Caki2 (cell line): Measurements from ENCODE around the gene ZFYVE27. TPM values are rescaled to one million over a fixed set of nuclear protein-coding genes. Genes with fewer than 3 reads are reported as not detected.

Experiments
- DNase-seq: peaks from one replicate; pipeline ENCODE4 v3.0.0-alpha.2; 2015; ENCODE audit warnings: low read depth
- in situ Hi-C: cut with HindIII; loops from 2 replicates; pipeline ENCODE4 v1.10.0; 2016; ENCODE audit warnings: low sequenced_read_pairs, low pct_unique_long_range_greater_than_20kb, mixed read lengths
- total RNA-seq: library from RNA; depleted of rRNA; stranded (reverse); fragments of >200 nt; shearing (Covaris generic); gene quantifications from 2 replicates; pipeline ENCODE4 v1.2.3, GENCODE V29; 2014; ENCODE audit warnings: low replicate concordance

ZFYVE27 gene
- total RNA-seq, 1 experiment from 2014 or later = 30.5 TPM

DNA sequence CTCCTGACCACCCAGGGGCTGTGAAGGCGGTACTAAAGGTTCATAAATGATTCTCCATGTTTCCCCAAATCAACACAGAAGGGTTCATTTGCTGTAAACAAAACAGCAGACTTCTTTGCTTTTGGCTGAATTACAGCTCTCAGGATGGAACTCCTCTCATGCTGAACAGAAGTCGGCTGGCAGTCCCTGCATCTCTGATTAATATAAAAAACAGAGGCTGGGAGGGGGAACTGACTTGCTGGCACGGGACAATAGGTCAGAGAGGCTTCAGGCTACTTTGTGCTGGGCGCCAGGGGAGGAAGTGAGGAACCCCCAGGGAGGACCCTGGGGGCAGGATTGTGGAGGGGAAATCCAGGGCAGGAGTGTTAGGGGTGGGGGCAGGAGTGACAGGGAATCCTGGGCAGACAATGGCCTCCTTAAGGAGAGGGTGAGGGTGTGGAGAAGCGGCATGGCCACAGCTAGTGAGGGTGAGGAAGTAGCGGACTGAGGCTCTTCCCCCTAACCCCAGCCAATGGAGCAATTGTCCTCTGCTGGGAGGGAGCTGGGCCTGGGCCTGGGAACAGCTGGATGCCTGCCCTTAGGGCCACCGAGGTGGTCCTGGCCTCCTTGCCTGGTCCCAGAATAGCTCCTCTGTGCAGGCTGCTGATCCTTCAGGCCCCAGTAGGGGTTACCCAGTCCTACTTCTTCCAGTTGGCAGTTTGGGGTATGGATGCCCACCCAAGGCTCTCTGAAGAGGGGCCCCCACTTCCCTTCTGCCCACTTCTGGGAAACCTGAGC, 44.1 kb downstream of the ZFYVE27 start:
- in situ Hi-C loops = no loop called here
- no peak for DNase-seq

DNA sequence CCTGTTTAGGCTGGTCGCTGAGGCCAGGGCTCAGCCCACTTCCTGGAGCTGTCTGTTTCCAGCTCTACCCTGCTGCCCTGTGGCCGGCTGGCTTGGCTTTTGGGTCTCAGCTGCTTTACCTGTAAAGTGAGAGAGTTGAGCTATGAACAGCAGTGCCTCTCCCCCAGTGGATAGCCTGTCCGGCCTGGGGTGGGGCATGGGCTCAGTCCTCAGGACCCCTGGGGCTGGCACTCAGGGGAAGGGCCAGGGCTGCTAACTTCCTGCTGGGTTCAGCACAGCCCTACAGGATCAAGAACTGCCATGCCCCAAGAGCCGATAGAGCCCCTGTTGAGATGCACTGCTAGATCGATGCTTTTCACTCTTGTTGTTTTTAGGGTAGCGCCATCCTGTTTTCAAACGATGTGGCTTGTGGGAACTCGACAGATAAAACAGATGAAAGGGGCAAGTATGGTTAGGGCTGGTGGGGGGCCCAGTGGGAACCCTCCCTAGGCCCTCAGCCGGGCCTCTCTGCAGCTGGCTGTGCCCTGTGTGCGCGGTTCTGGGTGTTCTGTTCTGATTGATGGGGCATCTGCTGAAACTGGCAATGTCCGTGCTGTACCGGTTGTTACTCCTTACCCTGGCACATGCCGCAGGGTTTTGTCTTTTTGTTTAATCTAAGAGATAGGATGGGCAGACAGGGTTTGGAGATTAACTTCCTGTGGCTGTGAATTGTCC, 44.8 kb downstream of the ZFYVE27 start:
- DNase-seq = no peak
- in situ Hi-C loops = no loop called here

DNA sequence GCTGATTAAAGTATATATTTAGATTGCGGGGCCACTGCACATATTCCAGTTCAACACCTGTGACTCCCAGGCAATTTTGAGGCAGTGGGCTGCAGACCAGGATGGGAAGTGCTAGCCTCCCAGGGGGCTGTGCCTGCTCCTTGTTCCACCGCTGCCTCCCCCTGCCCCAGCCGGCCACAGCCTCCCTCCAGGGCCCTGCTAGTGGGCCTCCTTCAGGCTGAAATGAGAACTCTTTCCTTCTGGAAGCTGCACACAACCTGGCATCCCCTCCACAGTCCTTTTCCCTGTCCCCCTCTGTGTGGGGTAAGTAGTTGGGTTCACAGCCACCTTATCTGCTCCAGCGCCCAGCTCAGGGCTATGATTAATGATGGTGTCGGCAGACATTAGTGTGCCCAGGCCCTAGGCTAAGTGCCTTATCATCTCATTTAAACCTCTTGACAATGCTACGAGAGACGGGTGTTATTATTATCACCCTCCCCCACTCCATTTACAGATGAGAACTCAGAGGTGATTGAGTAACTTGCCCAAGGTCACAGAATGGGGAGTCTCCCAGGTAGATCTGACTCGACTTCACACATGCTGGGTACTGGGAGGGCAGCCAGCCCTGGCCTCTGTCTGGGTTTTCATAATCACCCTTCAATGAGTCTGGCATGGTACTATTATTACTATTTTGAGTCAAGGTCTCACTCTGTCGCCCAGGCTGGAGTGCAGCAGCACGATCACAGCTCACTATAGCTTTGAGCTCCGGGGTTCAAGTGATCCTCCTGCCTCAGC, 45.7 kb downstream of the ZFYVE27 start:
- in situ Hi-C loops = no loop called here
- no peak for DNase-seq

DNA sequence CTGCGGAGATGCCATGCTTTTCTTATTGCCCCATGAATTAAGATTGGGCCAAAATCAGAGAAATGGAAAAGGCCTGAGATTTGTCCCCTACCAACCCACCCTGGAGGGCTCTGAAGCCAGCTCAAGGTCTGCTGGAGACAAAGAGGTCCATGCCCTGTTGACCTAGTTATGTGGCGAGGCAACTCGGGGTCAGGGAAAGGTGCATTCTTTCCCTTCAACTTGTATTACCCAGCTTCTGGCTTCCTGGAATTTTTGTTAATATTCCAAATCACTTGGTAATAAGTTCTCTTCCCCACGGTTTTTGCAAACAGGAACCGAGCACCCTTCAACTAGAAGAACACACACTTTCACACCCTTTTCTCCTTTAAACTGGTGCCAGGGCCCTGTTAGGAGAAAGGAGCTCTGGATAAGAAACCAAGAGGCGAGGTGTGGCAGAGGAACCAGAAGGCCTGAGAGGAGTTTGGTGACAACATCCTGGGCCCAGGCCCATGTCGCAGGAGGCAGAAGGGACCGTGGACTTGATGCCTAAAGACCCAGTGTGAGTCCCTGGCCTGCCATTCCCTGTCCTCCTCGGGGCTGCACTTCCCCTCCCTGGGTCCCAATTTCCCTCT, 47.4 kb downstream of the ZFYVE27 start:
- no peak for DNase-seq
- in situ Hi-C loops = no loop called here

DNA sequence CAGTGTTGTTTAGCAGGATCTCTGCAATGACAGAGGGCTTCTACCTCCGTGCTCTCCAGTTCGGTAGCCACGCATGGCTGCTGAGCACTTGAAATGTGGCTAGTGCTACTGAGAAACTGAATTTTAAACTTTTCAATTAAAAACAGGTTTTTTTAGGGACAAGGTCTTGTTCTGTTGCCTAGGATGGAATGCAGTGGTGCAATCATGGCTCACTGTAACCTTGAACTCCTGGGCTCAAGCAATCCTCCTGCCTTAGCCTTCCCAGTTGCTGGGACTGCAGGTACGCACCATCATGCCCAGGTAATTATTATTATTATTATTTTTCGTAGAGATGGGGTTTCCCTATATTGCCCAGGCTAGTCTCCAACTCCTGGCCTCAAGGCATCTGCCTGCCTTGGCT, 48.3 kb downstream of the ZFYVE27 start:
- in situ Hi-C loops = no loop called here
- DNase-seq = no peak

DNA sequence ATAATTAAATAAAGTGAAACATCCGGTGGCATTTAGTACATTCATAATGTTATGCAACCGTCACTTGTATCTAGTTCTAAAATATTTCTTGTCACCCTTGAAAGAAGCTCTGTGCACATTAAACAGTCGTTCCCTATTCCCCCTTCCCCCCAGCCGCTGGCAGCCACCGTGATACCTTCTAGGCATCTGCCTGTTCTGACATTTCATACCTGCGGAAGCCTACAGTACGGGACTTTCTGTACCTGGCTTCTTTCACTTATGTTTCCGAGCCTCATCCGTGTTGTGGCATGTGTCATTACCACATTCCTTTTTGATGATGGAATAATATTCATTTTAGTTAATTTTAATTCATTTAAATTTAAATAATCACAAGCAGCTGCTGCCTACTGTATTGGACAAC, 48.8 kb downstream of the ZFYVE27 start:
- in situ Hi-C loops = no loop called here
- DNase-seq = no peak

DNA sequence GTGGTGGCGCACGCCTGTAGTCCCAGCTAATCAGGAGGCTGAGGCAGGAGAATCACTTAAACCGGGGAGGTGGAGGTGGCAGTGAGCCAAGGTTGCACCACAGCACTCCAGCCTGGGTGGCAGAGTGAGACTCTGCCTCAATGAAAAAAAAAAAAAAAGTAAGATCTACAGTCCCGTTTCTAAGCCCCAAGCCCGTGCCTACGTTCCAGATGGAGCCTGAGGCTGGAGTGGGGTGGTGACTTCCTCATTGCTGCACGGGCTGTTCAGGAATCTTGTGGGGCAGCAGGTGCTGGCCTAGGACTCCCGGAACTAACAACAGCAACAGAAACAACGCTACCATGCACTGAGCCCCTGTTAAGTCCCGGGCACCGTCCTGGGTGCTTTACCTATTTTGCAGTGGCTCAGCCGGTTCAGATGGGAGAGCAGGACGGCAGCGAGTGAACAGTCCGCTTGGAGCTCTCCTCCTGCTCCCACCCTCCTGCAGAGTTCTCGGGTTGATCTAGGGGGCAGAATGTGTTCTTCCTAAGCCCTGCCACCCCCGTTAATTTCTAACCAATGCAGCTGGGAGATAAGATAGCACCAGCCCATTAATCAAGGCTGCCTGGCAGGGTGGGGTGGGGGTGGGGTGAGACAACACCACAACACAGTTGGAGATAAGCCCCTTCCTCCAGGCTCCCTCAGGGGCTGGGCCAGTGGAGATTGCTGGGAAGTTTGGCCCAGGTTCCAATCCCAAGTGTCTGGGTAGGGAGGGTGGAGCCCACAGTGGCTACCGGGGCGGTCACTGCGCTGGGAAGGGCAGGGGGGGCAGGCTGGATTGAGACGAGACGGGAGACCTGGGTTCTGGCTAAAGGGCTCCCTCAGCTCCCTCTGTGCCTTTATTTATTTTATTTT, 51.9 kb downstream of the ZFYVE27 start:
- in situ Hi-C loops = no loop called here
- no peak for DNase-seq

DNA sequence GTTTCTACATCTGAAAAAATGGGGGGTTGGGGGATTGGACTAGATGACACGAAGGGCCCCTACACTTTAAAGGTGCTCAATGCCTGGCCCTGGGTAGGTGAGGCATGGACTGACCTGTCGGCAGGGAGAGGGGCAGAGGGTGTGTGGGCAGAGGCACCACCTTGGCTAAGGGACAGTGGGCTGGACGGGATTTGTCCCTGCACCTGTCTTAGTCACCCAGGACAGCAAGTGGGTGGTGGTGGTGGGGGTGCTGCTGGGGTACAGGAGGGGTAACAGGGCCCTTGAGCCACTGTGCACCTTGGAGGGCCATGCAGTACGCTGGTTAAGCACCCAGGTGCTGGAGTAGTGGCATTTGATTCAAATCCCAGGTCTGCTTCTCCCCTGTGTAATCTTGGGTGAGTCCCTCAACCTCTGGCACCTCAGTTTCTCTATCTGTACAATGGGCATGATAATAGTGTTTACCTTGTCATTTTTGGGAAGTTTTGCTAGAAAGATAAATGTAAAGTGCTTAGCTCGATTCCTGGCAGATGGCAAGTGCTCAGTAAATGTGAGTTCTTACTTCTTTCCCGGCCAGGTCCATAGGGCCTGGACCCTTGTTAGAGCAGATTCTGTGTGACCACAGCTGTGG, 53.0 kb downstream of the ZFYVE27 start:
- in situ Hi-C loops = no loop called here
- no peak for DNase-seq

DNA sequence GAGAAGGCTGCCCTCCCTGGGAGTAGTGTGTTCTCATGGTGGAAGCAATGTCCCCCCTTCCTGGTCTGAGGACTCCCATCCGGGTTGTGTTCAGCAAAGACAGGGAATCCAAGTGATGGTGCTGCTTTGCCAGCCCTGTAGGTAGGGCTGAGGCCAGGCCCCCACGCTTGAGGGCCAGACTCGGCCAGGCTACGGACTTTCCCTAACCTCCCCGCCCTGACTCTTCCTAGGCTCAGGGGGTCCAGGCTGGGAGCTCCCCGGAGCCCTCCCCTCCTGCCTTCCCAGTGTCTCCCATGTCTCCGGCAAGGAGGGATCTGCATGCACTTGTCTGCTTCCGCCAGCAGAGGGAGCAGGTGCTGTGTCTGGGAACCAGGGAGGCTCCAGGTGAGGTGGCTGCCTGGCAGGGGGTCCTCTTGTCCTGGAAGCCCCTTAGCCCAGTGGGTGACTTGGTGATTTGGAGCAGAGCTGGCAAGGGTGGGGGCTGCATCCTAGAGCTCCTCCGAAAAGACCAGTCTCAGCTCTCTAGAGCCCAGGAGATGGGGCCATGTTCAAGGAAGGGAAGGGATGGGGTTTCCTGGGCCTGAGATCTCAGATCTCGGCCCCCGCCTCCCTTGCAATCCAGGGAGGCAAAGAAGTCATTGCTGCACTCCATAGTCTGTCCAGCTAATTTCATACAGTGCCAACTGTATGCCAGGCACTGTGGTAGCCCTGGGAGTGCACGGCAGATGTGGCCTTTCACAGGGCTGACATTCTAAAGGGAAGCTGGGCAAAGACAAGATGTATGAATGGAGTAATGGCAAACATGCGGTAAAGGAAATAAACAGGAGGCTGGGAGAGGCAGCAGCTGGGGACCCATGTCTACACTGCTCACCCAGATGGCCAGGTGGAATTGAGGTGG, 55.1 kb downstream of the ZFYVE27 start:
- in situ Hi-C loops = no loop called here
- peak; percentile 55 for DNase-seq

DNA sequence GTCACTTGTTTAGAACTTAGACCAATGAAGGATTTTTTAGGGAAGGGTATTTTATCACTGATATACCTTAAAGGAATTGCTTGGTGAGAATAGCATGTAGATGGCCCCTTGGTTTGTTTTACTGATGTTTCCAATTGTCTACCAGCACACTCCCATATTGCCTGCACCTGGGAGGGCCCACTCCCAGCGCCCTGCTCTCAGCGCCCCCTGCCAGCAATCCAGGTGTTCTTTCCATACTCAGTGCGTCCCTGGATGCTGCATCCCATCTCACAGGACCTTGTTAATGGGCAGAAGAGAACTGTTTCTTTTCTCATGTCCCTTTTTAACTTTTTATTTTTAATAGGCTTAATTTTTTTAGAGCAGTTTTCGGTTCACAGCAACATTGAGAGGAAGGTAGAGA, 59.0 kb downstream of the ZFYVE27 start:
- in situ Hi-C loops = no loop called here

DNA sequence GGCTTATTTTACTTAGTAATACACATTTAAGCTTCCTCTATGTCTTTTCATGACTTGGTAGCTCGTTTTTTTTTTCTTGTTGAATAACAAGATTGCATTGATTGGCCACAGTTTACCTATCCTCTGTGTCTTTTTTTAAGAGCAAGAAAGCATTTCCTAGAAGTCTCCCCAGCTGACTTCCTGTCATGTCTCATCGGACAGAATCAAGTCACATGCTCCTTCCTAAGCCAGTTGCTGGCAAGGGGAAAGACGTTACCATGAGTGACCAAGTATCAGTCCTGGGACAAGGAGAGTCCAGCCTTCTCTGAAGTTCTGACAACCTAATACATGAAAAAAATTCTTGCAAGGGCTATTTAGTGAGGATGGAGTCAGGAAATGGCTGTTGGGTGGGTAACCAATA, 59.7 kb downstream of the ZFYVE27 start:
- in situ Hi-C loops = no loop called here
- DNase-seq = no peak

More for the DNA sequence above, 59.0 kb downstream of the ZFYVE27 start:
- DNase-seq = no peak

DNA sequence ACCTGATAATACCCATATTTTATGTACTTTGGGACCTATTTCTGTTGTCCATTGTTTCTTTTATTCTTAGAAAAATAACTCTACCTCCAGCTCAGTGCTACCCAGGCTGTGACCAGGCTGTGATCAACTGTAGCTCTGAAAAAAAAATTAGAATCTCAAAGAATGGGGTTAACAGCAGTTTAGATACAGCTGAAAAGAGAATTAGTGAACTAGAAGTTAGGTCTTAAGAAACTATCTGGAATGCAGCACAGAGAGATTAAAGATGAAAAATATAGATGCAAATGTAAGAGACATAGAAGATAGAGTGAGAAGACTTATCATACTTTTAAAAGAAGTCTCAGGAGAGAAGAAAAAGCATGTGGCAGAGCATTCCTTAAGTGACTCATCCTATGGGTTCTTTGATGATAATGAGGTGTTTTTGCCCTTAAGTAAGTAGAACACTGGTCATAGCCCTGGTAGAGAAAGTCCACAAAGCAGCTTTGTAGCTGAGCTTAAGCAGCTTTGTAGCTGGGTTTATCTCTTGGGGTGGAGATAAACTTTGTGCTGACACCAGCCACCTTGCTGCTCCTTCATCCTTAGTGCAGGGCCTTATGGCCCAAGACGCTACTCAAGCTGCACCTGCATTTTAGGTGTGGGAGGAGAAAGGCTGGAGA, 62.2 kb downstream of the ZFYVE27 start:
- in situ Hi-C loops = no loop called here
- no peak for DNase-seq

DNA sequence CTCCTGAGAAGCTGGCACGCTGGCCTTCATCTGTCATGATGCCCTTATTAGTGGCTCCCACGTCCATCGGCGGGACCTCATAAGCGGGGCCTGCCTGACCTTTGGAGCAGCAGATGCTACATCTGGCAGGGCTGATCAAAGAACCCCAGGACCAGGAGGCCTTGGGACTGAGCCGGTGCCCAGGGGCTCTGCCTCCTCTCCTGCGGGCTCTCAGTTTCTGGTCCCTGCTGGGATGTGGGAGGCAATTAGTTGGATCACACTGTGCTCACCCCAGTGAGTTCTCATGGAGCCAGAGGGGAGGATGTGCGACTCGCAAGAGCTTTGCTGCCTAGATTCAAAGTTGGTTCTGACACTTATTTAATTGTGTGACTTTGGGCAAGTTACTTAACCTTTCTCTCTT, 63.5 kb downstream of the ZFYVE27 start:
- in situ Hi-C loops = no loop called here
- no peak for DNase-seq

DNA sequence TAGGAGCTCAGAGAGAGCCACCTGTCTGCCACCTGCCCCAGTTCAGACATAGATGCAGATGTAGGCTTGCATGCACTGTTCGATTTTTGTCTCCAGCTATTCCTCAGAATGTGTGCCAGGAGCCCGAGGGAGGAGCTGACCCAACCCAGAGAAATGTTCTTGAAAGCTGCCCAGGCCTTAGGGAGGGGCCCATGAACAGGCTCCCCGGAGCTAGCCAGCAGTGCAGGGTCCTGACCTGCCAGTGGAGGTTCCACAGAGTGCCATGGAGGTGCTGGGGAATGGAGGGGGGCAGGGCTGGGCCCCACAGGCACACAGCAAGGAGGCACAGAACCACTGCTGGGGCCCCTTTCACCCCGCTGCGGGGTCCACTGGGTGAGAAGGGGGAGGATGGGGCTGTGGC, 64.5 kb downstream of the ZFYVE27 start:
- DNase-seq = no peak
- in situ Hi-C loops = no loop called here

DNA sequence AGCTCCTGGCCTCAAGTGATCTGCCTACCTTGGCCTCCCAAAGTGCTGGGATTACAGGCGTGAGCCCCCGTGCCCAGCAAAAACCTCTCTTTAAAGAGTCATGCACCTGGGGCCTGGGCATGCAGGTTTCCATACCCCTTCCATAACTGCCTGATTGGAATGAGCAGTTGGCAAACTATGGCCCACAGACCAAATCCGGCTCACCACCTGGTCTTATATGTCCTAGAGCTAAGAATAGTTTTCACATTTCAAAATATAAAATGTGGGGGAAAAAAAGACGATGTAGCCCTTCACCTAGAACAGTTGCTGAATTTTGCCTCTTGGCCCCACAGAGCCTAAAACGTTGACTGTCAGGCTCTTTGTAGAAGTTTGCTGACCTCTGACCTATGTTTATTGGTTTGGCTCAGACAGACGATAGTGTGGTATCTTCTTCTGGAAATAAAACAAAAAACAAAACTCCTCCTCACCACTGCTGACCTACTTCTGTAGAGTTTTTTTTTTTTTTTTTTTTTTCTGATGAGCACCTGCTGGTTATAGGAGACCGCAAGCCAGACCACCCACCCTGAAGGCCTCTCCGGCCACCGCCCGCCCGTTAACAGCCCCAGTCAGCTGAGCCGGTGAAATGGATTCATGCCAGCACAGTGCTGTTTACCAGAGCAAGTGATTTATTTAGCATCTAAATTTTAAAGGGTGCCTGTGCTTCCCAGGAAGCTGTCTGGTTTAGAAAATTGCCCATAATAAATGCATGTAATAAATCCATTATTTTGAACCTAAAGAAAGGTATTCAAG, 68.4 kb downstream of the ZFYVE27 start:
- in situ Hi-C loops = no loop called here
- DNase-seq = no peak
